OCI-LY7 (cell line): ENCODE measurements around the gene COL5A2. TPM values are rescaled to one million over a fixed set of nuclear protein-coding genes. Genes with fewer than 3 reads are reported as not detected.

ENCODE experiments used
- BruUV-seq: library from RNA; stranded (reverse); fragments of 400-500 nt; replicated peaks from 2 replicates; lab custom pipeline; 2021; lab: Mats Ljungman, UMichigan
- CTCF ChIA-PET: fragments of 300-600 bp; sonication (Branson Sonifier 250); formaldehyde crosslinking; loops from one replicate; lab custom pipeline; 2022; ENCODE audit warnings: antibody characterized with exemption; ENCODE audit not compliant: unreplicated experiment; lab: Charles Lee
- POLR2A ChIA-PET: fragments of 300-600 bp; sonication (Branson Sonifier 250); formaldehyde crosslinking; loops from one replicate; lab custom pipeline; 2022; ENCODE audit warnings: antibody characterized with exemption; lab: Charles Lee
- DNase-seq: peaks from one replicate; pipeline ENCODE4 v3.0.0-alpha.2; 2015; ENCODE audit warnings: low spot score
- H2AFZ ChIP-seq: fragments of 200-600 bp; sonication (generic), shearing (Covaris generic); 2 replicates; pipeline ENCODE4 v1.6.1; 2014; ENCODE audit warnings: mild to moderate bottlenecking, antibody characterized with exemption, low read length, moderate library complexity
- H3K27ac ChIP-seq: fragments of 200-600 bp; sonication (generic); 2 replicates; pipeline ENCODE4 v1.5.1; 2014; ENCODE audit warnings: mixed run types, low read depth, mild to moderate bottlenecking, moderate library complexity, low read length, inconsistent platforms; ENCODE audit not compliant: poor library complexity, severe bottlenecking
- H3K36me3 ChIP-seq: fragments of 200-600 bp; sonication (generic); 2 replicates; pipeline ENCODE4 v1.6.1; 2014; ENCODE audit warnings: mild to moderate bottlenecking, antibody characterized with exemption, low read length, moderate library complexity, mixed read lengths; ENCODE audit not compliant: insufficient read depth
- H3K4me1 ChIP-seq: fragments of 200-600 bp; sonication (generic); 2 replicates; pipeline ENCODE4 v1.5.1; 2014; ENCODE audit warnings: mild to moderate bottlenecking, low read length; ENCODE audit not compliant: insufficient read depth, poor library complexity, severe bottlenecking
- H3K4me2 ChIP-seq: fragments of 200-600 bp; sonication (generic); 2 replicates; pipeline ENCODE4 v1.6.1; 2014; ENCODE audit warnings: mild to moderate bottlenecking, low read length
- H3K4me3 ChIP-seq: fragments of 200-600 bp; sonication (generic); 2 replicates; pipeline ENCODE4 v1.5.1; 2014; ENCODE audit warnings: mild to moderate bottlenecking, low read depth, low read length; ENCODE audit not compliant: poor library complexity, severe bottlenecking
- H3K79me2 ChIP-seq: fragments of 200-600 bp; sonication (generic); 2 replicates; pipeline ENCODE4 v1.6.1; 2016; ENCODE audit warnings: low read depth, mild to moderate bottlenecking, low read length, moderate library complexity, mixed read lengths; ENCODE audit not compliant: insufficient read depth
- H3K9me2 ChIP-seq: fragments of 200-600 bp; sonication (generic); 2 replicates; pipeline ENCODE4 v1.6.1; 2016; ENCODE audit warnings: mild to moderate bottlenecking, low read length, mixed read lengths; ENCODE audit not compliant: insufficient read depth
- H3K9me3 ChIP-seq: fragments of 200-600 bp; sonication (generic); 2 replicates; pipeline ENCODE4 v1.6.1; 2014; ENCODE audit warnings: mild to moderate bottlenecking, mixed run types, low read length, mixed read lengths
- H4K20me1 ChIP-seq: fragments of 200-600 bp; sonication (generic); 2 replicates; pipeline ENCODE4 v1.6.1; 2014; ENCODE audit warnings: mild to moderate bottlenecking, antibody characterized with exemption, low read length, moderate library complexity, mixed read lengths; ENCODE audit not compliant: insufficient read depth
- CTCF ChIP-seq: fragments of 200-600 bp; sonication (generic); conservative IDR thresholded peaks from 2 replicates; pipeline ENCODE4 v1.5.1; 2014; ENCODE audit warnings: mild to moderate bottlenecking, antibody characterized with exemption, low read length, moderate library complexity, mixed read lengths
- EZH2phosphoT487 ChIP-seq: fragments of 200-600 bp; sonication (generic); IDR thresholded peaks from 2 replicates; pipeline ENCODE4 v1.6.1; 2018; ENCODE audit warnings: low read depth, borderline replicate concordance, mild to moderate bottlenecking, mixed run types, antibody characterized with exemption, low read length, moderate library complexity, mixed read lengths
- intact Hi-C: fragments of 100-400 bp; cut with micrococcal nuclease; formaldehyde crosslinking; loops from one replicate; pipeline ENCODE4 v1.10.0; 2022; ENCODE audit not compliant: unreplicated experiment
- total RNA-seq, 2 experiments: library from RNA; depleted of rRNA in 1 of 2; stranded (reverse); fragments of >200 nt in 1 of 2; shearing (Covaris generic) in 1 of 2; gene quantifications; 2 replicates each; pipeline ENCODE4 v1.2.3, GENCODE V29; 2014 to 2022

COL5A2 gene
- total RNA-seq, 2 experiments from 2014 or later: 0.50 to 0.61 TPM

GRCh38 chr2:189069855-189070619 is 109.5 kb downstream of the COL5A2 start:
- Histone ChIP-seq H3K9me3 (no peaks in the 10 kb centered on the region), H3K36me3 (no peaks in the 10 kb centered on the region), H3K4me1 (no peaks in the 10 kb centered on the region), H3K4me3 (no peak overlapping the region), H3K79me2 (no peaks in the 10 kb centered on the region), H3K27ac (no peak overlapping the region), H4K20me1 (no peaks in the 10 kb centered on the region), H3K9me2 (no peaks in the 10 kb centered on the region), H2AFZ (no peak overlapping the region), H3K4me2 (no peak overlapping the region)
- ChIA-PET CTCF (no interaction called here), POLR2A (interaction anchor here (1.4 kb wide), 1 partner anchor 10 kb away, joined by 3 read pairs; no protein-coding TSS in a partner anchor)
- no TSS peak for BruUV-seq
- no peak for DNase-seq
- TF ChIP-seq EZH2phosphoT487 (no peak), CTCF (no peak)
- intact Hi-C loops: no loop called here

- no peaks in the 10 kb centered on the region for H3K36me3 ChIP-seq
- H3K4me3 ChIP-seq: no peak overlapping the region
- H3K9me2 ChIP-seq: no peaks in the 10 kb centered on the region
- no peak overlapping the region for H2AFZ ChIP-seq
- H3K79me2 ChIP-seq: no peaks in the 10 kb centered on the region
- no TSS peak for BruUV-seq
- H3K27ac ChIP-seq: no peak overlapping the region
- DNase-seq: no peak
- H4K20me1 ChIP-seq: no peaks in the 10 kb centered on the region
- H3K4me1 ChIP-seq: no peaks in the 10 kb centered on the region
- ChIA-PET CTCF (no interaction called here), POLR2A (no interaction called here)
- intact Hi-C loops: no loop called here
- no peaks in the 10 kb centered on the region for H3K9me3 ChIP-seq
- no peak overlapping the region for H3K4me2 ChIP-seq
- no peak for TF ChIP-seq CTCF
These were observed 113.5 kb downstream of the COL5A2 start for GRCh38 chr2:189066037-189066436.

- POLR2A ChIA-PET: no interaction called here
- H3K9me2 ChIP-seq: no peaks in the 10 kb centered on the region
- H3K4me3 ChIP-seq: no peak overlapping the region
- H3K27ac ChIP-seq: no peak overlapping the region
- DNase-seq: no peak
- H2AFZ ChIP-seq: no peak overlapping the region
- CTCF ChIA-PET: no interaction called here
- H3K79me2 ChIP-seq: no peaks in the 10 kb centered on the region
- intact Hi-C loops: no loop called here
- no TSS peak for BruUV-seq
- H3K9me3 ChIP-seq: no peaks in the 10 kb centered on the region
- no peak overlapping the region for H3K4me2 ChIP-seq
- no peaks in the 10 kb centered on the region for H3K4me1 ChIP-seq
- H3K36me3 ChIP-seq: no peaks in the 10 kb centered on the region
- no peaks in the 10 kb centered on the region for H4K20me1 ChIP-seq
- no peak for TF ChIP-seq CTCF
- TF ChIP-seq EZH2phosphoT487: no peak
These were observed 119.4 kb downstream of the COL5A2 start for GRCh38 chr2:189060096-189060642.
